GM12891 (cell line): ENCODE results near the gene PLPPR4.

ENCODE experiments used
- PAX5 ChIP-seq: IDR thresholded peaks from 2 replicates; pipeline ENCODE4 v1.6.1; 2011; ENCODE audit warnings: low read length, moderate library complexity, mild to moderate bottlenecking; ENCODE audit not compliant: insufficient read depth, severe bottlenecking
- POLR2A ChIP-seq: IDR thresholded peaks from 2 replicates; pipeline ENCODE4 v1.6.1; 2011; ENCODE audit warnings: low read depth, low read length, control low read depth
- POLR2AphosphoS5 ChIP-seq: IDR thresholded peaks from 2 replicates; pipeline ENCODE4 v1.6.1; 2011; ENCODE audit warnings: low read depth, low read length, control low read depth
- POU2F2 ChIP-seq: IDR thresholded peaks from 2 replicates; pipeline ENCODE4 v1.6.1; 2011; ENCODE audit warnings: low read depth, mild to moderate bottlenecking, control low read depth, low read length, moderate library complexity
- SPI1 ChIP-seq: IDR thresholded peaks from 2 replicates; pipeline ENCODE4 v1.6.1; 2011; ENCODE audit warnings: low read depth, low read length, control low read depth
- TAF1 ChIP-seq: IDR thresholded peaks from 2 replicates; pipeline ENCODE4 v1.6.1; 2011; ENCODE audit warnings: low read depth, low read length, control low read depth

DNA sequence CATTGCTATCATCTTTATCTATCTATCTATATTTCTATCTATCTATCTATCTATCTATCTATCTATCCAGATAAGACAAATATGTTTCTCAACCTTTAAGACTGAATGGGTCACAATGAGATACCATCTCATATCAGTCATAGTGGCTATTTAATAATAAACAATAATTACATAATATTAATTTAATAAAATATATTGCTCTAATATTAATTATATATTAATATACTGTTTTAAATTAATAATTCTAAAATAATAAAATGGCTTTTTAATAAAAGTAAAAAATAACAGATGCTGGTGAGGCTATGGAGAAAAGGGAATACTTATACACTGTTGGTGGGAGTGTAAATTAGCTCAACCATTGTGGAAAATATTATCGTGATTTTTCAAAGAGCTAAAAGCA is 13.0 kb upstream of the PLPPR4 start:
- TF ChIP-seq PAX5 (no peak), POLR2AphosphoS5 (no peak), POLR2A (no peak), TAF1 (no peak), SPI1 (no peak), POU2F2 (no peak)
